Prostate gland (tissue), 2 donors: Measurements from ENCODE around the gene ZSCAN5A.

ENCODE experiments used
- POLR2AphosphoS5 ChIP-seq: sonication (generic); formaldehyde crosslinking; IDR thresholded peaks from one replicate; pipeline ENCODE4 v1.6.1; 2017; ENCODE audit warnings: antibody characterized with exemption
- TF ChIP-seq, protein P1 (sequence below), 4 experiments: fragments of 200-600 bp in 2 of 4; fragments of 450-650 bp in 2 of 4; sonication (generic) in 2 of 4; IDR thresholded peaks; 1 replicate in 3 of 4; 2 replicates in 1 of 4; pipeline ENCODE4 v1.5.1; 2016 to 2019; ENCODE audit warnings: antibody characterized with exemption in 4 of 4, mild to moderate bottlenecking in 2 of 4, moderate library complexity in 2 of 4

DNA sequence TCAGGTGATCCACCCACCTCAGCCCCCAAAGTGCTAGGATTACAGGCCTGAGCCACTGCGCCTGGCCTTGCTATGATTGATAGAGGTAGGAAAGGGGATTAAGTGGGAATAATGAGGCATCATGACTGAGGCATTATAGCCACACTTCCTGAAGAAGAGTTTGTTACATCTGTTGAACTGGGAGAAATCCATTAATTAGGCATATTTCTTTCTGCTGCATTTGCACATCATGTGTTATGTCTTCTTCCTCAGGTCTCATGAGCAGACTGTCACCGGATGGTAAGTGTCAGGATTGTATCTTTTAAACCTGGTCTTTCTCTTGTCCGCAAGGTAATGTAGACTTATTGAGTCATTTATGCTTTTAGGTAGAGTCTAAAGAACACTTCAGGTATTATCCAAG, 29.9 kb downstream of the ZSCAN5A start:
- TF ChIP-seq, protein P1, sequence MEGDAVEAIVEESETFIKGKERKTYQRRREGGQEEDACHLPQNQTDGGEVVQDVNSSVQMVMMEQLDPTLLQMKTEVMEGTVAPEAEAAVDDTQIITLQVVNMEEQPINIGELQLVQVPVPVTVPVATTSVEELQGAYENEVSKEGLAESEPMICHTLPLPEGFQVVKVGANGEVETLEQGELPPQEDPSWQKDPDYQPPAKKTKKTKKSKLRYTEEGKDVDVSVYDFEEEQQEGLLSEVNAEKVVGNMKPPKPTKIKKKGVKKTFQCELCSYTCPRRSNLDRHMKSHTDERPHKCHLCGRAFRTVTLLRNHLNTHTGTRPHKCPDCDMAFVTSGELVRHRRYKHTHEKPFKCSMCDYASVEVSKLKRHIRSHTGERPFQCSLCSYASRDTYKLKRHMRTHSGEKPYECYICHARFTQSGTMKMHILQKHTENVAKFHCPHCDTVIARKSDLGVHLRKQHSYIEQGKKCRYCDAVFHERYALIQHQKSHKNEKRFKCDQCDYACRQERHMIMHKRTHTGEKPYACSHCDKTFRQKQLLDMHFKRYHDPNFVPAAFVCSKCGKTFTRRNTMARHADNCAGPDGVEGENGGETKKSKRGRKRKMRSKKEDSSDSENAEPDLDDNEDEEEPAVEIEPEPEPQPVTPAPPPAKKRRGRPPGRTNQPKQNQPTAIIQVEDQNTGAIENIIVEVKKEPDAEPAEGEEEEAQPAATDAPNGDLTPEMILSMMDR (IDR thresholded peaks at IDR 0.05), result no peak
- TF ChIP-seq POLR2AphosphoS5, result no peak
